LNCaP clone FGC (cell line): Measurements from ENCODE around the gene SUPT5H.

Experiments
- DNase-seq: peaks from one replicate; pipeline ENCODE4 v3.0.0-alpha.2; 2011; ENCODE audit warnings: low read depth
- H3K4me3 ChIP-seq: 2 replicates; pipeline ENCODE4 v1.5.1; 2011; ENCODE audit warnings: mild to moderate bottlenecking, low read depth, low read length, control low read depth
- CTCF ChIP-seq: IDR thresholded peaks from 2 replicates; pipeline ENCODE4 v1.5.1; 2012; ENCODE audit warnings: mild to moderate bottlenecking; ENCODE audit not compliant: control insufficient read depth, insufficient read depth; ENCODE audit errors: extremely low read depth

SUPT5H gene

GRCh38 chr19:39499932-39500331, 54.5 kb downstream of the SUPT5H start:
- no peak for DNase-seq
- no peak for TF ChIP-seq CTCF
- no peak overlapping the region for H3K4me3 ChIP-seq

- no peak for TF ChIP-seq CTCF
- DNase-seq = no peak
- H3K4me3 ChIP-seq = no peak overlapping the region
These were observed 55.2 kb downstream of the SUPT5H start for GRCh38 chr19:39500543-39500942.

- no peak for DNase-seq
- TF ChIP-seq CTCF = no peak
- no peak overlapping the region for H3K4me3 ChIP-seq
These were observed 56.0 kb downstream of the SUPT5H start for GRCh38 chr19:39501340-39501739.

GRCh38 chr19:39502640-39503417, 57.4 kb downstream of the SUPT5H start:
- DNase-seq = peak; percentile 34
- H3K4me3 ChIP-seq = no peak overlapping the region
- peak; percentile 91 for TF ChIP-seq CTCF

GRCh38 chr19:39506598-39506943, 61.2 kb downstream of the SUPT5H start:
- peak overlapping the region; percentile 15; the same call in 1 of the 2 replicates for H3K4me3 ChIP-seq
- DNase-seq = no peak
- no peak for TF ChIP-seq CTCF

GRCh38 chr19:39506944-39507714, 61.7 kb downstream of the SUPT5H start:
- peak overlapping the region; percentile 61 for H3K4me3 ChIP-seq
- TF ChIP-seq CTCF = no peak
- DNase-seq = peak; percentile 35
